Pancreas (tissue), 10 donors: ENCODE measurements around the gene PCBP1. TPM values are rescaled to one million over a fixed set of nuclear protein-coding genes. Genes with fewer than 3 reads are reported as not detected.
A peak's percentile ranks its signal among the peaks of the same experiment; 100 is the strongest.

Experiments used
- ATAC-seq, 4 donors: fragments of 200-7000 bp; cut with Tn5 transposase; one replicate each; pipeline versions ENCODE4 v1.8.0 to v1.9.1; 2020; ENCODE audit warnings: mild to moderate bottlenecking in 4 of 4, moderate library complexity in 4 of 4
- DNase-seq, 6 donors: peaks; one replicate each; pipeline ENCODE4 v3.0.0-alpha.2; 2020
- FAIRE-seq: peaks from 2 replicates; lab custom pipeline; 2012; peaks lifted over from hg19 to GRCh38; lab: Jason Lieb, UNC
- H3K27ac ChIP-seq, 4 donors: fragments of 200-600 bp; sonication (generic); 1 replicate in 3 of 4; 2 replicates in 1 of 4; pipeline versions ENCODE4 v1.5.0 to v1.8.0; 2020
- H3K27me3 ChIP-seq, 4 donors: fragments of 200-600 bp; one replicate each; pipeline ENCODE4 v1.8.0; 2021
- H3K36me3 ChIP-seq, 3 donors: fragments of 200-600 bp; sonication (generic) in 1 of 3; one replicate each; pipeline versions ENCODE4 v1.5.0 to v1.8.0; 2020 to 2021
- H3K4me1 ChIP-seq, 3 donors: fragments of 200-600 bp; one replicate each; pipeline ENCODE4 v1.8.0; 2021
- H3K4me3 ChIP-seq, 4 donors: fragments of 200-600 bp; sonication (generic) in 2 of 4; one replicate each; pipeline versions ENCODE4 v1.5.0 to v1.8.0; 2020 to 2021
- H3K9me3 ChIP-seq, 4 donors: fragments of 200-600 bp; one replicate each; pipeline ENCODE4 v1.8.0; 2021
- CTCF ChIP-seq, 4 donors: fragments of 200-600 bp; sonication (generic) in 3 of 4; IDR thresholded peaks; one replicate each; pipeline versions ENCODE4 v1.5.0 to v1.8.0; 2021; ENCODE audit warnings: antibody characterized with exemption in 4 of 4
- WGBS, 2 donors: extraction: QIAGEN DNeasy Blood & Tissue Kit; methylation state at CpG; one replicate each; pipeline ENCODE4 v1.1.7; 2013; 5-methylcytosine and 5-hydroxymethylcytosine counted together
- intact Hi-C, 3 donors: fragments of 100-400 bp; cut with DNase I; formaldehyde crosslinking; loops; one replicate each; pipeline versions ENCODE4 v1.11.1 to v1.14.2; 2022
- polyA plus RNA-seq, 2 donors: library from polyadenylated mRNA; stranded (reverse); fragments of 200-250 nt; gene quantifications; one replicate each; pipeline ENCODE4 v1.2.3, GENCODE V29; 2013
- total RNA-seq, 6 donors: library from RNA; stranded (reverse); fragmentation: NEBNext Ultra II Directional in 4 of 6; extraction: Animal tissue kit (Norgen Biotek cat#: 25700) in 4 of 6; gene quantifications; one replicate each; pipeline versions ENCODE4 v1.2.1 to v1.2.4, GENCODE V29; 2021 to 2023
- donor health status: healthy with polysubstance abuse.
- donor health status: DM: no; HTN: no; CAD: no; lungs with moderate emphysema.
- donor health status: DM: no; HTN: no; CAD: no.
- donor health status: control.
- donor health status: control.
- donor health status: Bipolar disorder and iron deficiency.
- donor health status: DM: yes; HTN: yes; CAD: no.
- donor health status: DM: no; HTN: no; CAD: no.
- donor health status: DM: no; HTN: no; CAD: no.
- donor health status: DM: yes; HTN: yes; CAD: no.

The PCBP1 gene
- total and polyA plus RNA-seq, 8 donors: 121 to 232 (median 177) TPM

- FAIRE-seq (no peak), DNase-seq (peak in 5 of 6 donors; percentile 65 to 77 (median 76))
- 23 to 25% methylated on average over 5 of the region's 5 CpGs for WGBS, 2 donors
Observed at GRCh38 chr2:70094978-70095719, 7.9 kb downstream of the PCBP1 start.

GRCh38 chr2:70095720-70096670 lies 8.7 kb downstream of the PCBP1 start:
- Histone ChIP-seq H3K4me1 (peaks cover 8 to 15% (median 9%) of the 10 kb centered on the region in 3 donors), H3K36me3 (no peaks in the 10 kb centered on the region), H3K4me3 (no peak overlapping the region), H3K9me3 (no peaks in the 10 kb centered on the region), H3K27me3 (no peaks in the 10 kb centered on the region), H3K27ac (peak overlapping the region; percentile 61 to 95 (median 79))
- ATAC-seq (peak in 3 of 4 donors; percentile 4 to 10 (median 4)), FAIRE-seq (no peak), DNase-seq (peak in 1 of 6 donors; percentile 28)
- WGBS, 2 donors: 91 to 92% methylated on average over 16 of the region's 16 CpGs
- intact Hi-C loops: loop anchor here in 1 of 3 donors (5.0 kb wide), 1 partner anchor 46 kb away; no protein-coding TSS in a partner anchor
- TF ChIP-seq CTCF (IDR thresholded peaks at IDR 0.05): no peak

More at GRCh38 chr2:70094978-70095719, 7.9 kb downstream of the PCBP1 start:
- ATAC-seq: peak; percentile 87 to 94 (median 93)
- peaks cover 10 to 15% (median 12%) of the 10 kb centered on the region in 3 donors for H3K4me1 ChIP-seq
- no peaks in the 10 kb centered on the region for H3K9me3 ChIP-seq
- no peaks in the 10 kb centered on the region for H3K36me3 ChIP-seq
- peak overlapping the region; percentile 61 to 95 (median 79) for H3K27ac ChIP-seq
- intact Hi-C loops: loop anchor here in 2 of 3 donors (5.0 kb wide), 2 partner anchors 42 to 47 kb away; no protein-coding TSS in a partner anchor
- no peak for TF ChIP-seq CTCF (IDR thresholded peaks at IDR 0.05)
- H3K4me3 ChIP-seq: no peak overlapping the region
- H3K27me3 ChIP-seq: no peaks in the 10 kb centered on the region

- ATAC-seq: no peak
- intact Hi-C loops: loop anchor here in 1 of 3 donors (5.0 kb wide), 1 partner anchor 44 kb away; no protein-coding TSS in a partner anchor
- H3K36me3 ChIP-seq: no peaks in the 10 kb centered on the region
- no peak for TF ChIP-seq CTCF (IDR thresholded peaks at IDR 0.05)
- FAIRE-seq: no peak
- no peak overlapping the region for H3K27ac ChIP-seq
- no peak for DNase-seq
- 77 to 83% methylated on average over 4 of the region's 4 CpGs for WGBS, 2 donors
- peaks cover 8 to 15% (median 9%) of the 10 kb centered on the region in 3 donors for H3K4me1 ChIP-seq
- no peak overlapping the region for H3K4me3 ChIP-seq
- H3K9me3 ChIP-seq: no peaks in the 10 kb centered on the region
- H3K27me3 ChIP-seq: no peaks in the 10 kb centered on the region
Observed at GRCh38 chr2:70098032-70098431, 10.8 kb downstream of the PCBP1 start.

GRCh38 chr2:70099270-70099669 lies 12.0 kb downstream of the PCBP1 start:
- intact Hi-C loops: loop anchor here in 1 of 3 donors (5.0 kb wide), 1 partner anchor 43 kb away; no protein-coding TSS in a partner anchor
- Histone ChIP-seq H3K4me1 (peaks cover 9 to 19% (median 16%) of the 10 kb centered on the region in 3 donors), H3K27me3 (no peaks in the 10 kb centered on the region), H3K27ac (no peak overlapping the region), H3K36me3 (no peaks in the 10 kb centered on the region), H3K9me3 (no peaks in the 10 kb centered on the region), H3K4me3 (no peak overlapping the region)
- DNase-seq: no peak
- no peak for ATAC-seq
- TF ChIP-seq CTCF (IDR thresholded peaks at IDR 0.05): no peak
- no peak for FAIRE-seq
- WGBS, 2 donors: 71 to 89% methylated on average over 2 of the region's 2 CpGs
